ENCODE results near the gene SGCA.

Gene SGCA

GRCh38 chr17:50134206-50135110, 31.3 kb upstream of the SGCA start:
- DNase-seq (ENCODE audit: low read depth): no peak

GRCh38 chr17:50135316-50136095, 30.3 kb upstream of the SGCA start:
- no peak for DNase-seq (ENCODE audit: low read depth)

GRCh38 chr17:50136096-50136687, 29.6 kb upstream of the SGCA start:
- no peak for DNase-seq (ENCODE audit: low read depth)

- no peak for DNase-seq (ENCODE audit: low read depth)
Observed at GRCh38 chr17:50137042-50137441, 28.8 kb upstream of the SGCA start.

- DNase-seq (ENCODE audit: low read depth): no peak
Observed at GRCh38 chr17:50139185-50139783, 26.5 kb upstream of the SGCA start.

- no peak for DNase-seq (ENCODE audit: low read depth)
Observed at GRCh38 chr17:50139950-50140885, 25.6 kb upstream of the SGCA start.

- DNase-seq (ENCODE audit: low read depth): no peak
Observed at GRCh38 chr17:50141026-50141744, 24.6 kb upstream of the SGCA start.

GRCh38 chr17:50141745-50142110, 24.1 kb upstream of the SGCA start:
- no peak for DNase-seq (ENCODE audit: low read depth)

- no peak for DNase-seq (ENCODE audit: low read depth)
Observed at GRCh38 chr17:50143461-50144176, 22.2 kb upstream of the SGCA start.

GRCh38 chr17:50144355-50144754, 21.4 kb upstream of the SGCA start:
- no peak for DNase-seq (ENCODE audit: low read depth)

GRCh38 chr17:50144845-50145531, 20.8 kb upstream of the SGCA start:
- DNase-seq (ENCODE audit: low read depth): no peak

GRCh38 chr17:50145532-50146229, 20.1 kb upstream of the SGCA start:
- DNase-seq (ENCODE audit: low read depth): no peak

- DNase-seq (ENCODE audit: low read depth): no peak
Observed at GRCh38 chr17:50146230-50146926, 19.4 kb upstream of the SGCA start.

- DNase-seq (ENCODE audit: low read depth): no peak
Observed at GRCh38 chr17:50146927-50147665, 18.7 kb upstream of the SGCA start.

- DNase-seq (ENCODE audit: low read depth): no peak
Observed at GRCh38 chr17:50147841-50148225, 18.0 kb upstream of the SGCA start.

- DNase-seq (ENCODE audit: low read depth): no peak
Observed at GRCh38 chr17:50148226-50149090, 17.3 kb upstream of the SGCA start.

- no peak for DNase-seq (ENCODE audit: low read depth)
Observed at GRCh38 chr17:50149091-50149416, 16.8 kb upstream of the SGCA start.

Data from HS-5 (cell line).